Choroid plexus epithelial cell (primary cell): ENCODE results near the gene CD200R1L.
"Not testable (repeated sequence)": the region's sequence is repeated elsewhere in the genome, so short reads cannot be mapped to it uniquely, and the experiment has no call there.

ENCODE experiments used
- DNase-seq: peaks from one replicate; pipeline ENCODE4 v3.0.0-alpha.2; 2010; ENCODE audit warnings: low read depth
- H3K4me3 ChIP-seq: 2 replicates; pipeline ENCODE4 v1.5.1; 2011; ENCODE audit warnings: low read depth, mild to moderate bottlenecking, control low read depth, low read length, moderate library complexity
- TF ChIP-seq, protein P1 (sequence below): conservative IDR thresholded peaks from 2 replicates; pipeline ENCODE4 v1.5.1; 2011; ENCODE audit warnings: low read depth, mild to moderate bottlenecking, control low read depth, inconsistent platforms, low read length, moderate library complexity

Gene CD200R1L

DNA sequence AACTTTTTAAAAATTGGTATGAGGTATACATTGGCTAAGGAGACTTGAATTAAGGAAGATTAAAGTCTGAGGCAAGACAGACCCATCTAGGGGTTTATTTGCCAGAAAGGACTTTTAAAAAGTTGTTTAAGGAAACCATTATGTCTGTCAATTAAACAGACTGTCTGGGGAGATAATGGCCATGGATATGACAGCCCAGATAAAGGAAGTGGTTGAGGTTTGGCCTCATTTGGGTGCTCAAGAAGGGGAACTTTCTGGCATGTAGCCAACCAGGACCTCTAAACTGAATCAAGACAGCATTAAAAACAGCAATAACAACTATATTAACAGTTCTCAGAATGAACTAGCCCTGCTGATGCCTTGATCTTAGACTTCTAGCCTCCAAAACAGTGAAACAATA is 9.9 kb upstream of the CD200R1L start:
- no peak for DNase-seq
- TF ChIP-seq, protein P1, sequence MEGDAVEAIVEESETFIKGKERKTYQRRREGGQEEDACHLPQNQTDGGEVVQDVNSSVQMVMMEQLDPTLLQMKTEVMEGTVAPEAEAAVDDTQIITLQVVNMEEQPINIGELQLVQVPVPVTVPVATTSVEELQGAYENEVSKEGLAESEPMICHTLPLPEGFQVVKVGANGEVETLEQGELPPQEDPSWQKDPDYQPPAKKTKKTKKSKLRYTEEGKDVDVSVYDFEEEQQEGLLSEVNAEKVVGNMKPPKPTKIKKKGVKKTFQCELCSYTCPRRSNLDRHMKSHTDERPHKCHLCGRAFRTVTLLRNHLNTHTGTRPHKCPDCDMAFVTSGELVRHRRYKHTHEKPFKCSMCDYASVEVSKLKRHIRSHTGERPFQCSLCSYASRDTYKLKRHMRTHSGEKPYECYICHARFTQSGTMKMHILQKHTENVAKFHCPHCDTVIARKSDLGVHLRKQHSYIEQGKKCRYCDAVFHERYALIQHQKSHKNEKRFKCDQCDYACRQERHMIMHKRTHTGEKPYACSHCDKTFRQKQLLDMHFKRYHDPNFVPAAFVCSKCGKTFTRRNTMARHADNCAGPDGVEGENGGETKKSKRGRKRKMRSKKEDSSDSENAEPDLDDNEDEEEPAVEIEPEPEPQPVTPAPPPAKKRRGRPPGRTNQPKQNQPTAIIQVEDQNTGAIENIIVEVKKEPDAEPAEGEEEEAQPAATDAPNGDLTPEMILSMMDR = no peak
- no peak overlapping the region for H3K4me3 ChIP-seq

DNA sequence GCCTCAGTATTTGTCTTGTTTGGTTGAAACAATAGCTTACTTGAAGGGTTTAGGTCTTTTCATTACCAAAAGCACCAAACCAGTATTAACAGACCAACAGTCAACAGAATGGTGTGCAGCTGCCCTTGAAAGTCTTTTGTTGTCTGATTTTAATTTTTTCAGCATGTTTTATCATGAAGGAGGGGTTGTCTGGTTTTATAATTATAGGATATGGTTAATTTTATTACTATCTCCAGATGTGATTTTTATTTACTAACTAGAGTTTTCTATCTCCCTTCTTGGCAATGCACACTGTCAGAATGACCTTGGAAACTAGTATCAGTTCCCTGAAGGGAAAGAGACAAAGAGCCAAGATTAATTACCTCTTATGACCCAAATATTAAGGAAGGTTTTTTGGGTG is 9.2 kb upstream of the CD200R1L start:
- TF ChIP-seq, protein P1 = no peak
- H3K4me3 ChIP-seq = no peak overlapping the region
- DNase-seq = no peak

DNA sequence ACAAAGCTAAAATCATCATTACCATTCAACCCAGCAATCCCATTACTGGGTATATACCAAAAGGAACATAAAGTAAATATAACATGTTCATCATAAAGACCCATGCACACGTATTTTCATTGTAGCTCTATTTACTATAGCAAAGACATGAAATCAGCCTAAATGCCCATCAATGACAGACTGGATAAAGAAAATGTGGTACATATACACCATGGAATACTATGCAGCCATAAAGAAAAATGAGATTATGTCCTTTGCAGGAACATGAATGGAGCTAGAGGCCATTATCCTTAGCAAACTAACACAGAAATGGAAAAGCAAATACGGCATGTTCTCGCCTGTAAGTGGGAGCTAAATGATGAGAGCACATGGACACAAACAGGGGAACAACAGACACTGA is 8.4 kb upstream of the CD200R1L start:
- not testable (repeated sequence) for DNase-seq, H3K4me3 ChIP-seq

DNA sequence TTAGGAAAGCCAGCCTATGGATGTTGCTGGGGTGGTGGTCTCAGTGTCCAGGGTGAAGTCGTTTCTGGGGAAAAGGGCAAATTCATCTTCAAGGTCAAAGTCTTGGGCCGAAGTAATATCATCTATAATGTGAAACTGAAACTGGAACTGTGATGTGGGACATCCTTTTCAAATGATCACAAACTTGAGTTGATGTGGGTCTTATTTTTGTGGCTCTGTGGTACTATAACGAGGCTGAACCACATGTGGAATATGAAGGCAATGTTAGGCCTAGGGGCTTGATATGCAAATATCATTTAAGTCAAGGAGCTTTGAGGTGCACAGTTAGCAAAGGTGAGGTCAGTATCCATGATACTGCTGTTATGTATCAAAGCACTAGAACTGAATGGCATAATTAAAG is 1.5 kb upstream of the CD200R1L start:
- no peak overlapping the region for H3K4me3 ChIP-seq
- TF ChIP-seq, protein P1 = no peak
- DNase-seq = no peak

DNA sequence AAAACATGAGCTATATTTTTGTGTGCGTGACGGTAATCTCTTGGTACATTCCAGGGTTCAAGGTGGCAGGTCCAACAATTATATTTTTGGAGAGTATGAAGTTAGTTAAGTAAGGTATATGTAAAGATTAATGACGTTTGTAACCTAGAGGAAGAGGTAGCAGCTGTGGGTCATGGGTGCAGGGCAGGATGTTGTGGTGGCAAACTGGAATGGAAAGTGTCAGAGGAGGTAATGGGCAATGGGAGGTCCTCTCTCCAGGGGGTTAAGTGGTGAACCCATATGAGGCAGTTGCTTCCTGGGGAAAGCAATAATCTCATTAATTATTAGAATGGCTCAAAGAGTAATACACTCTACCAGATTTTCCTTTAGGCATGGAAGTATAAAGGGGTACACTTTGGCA is 1.0 kb upstream of the CD200R1L start:
- TF ChIP-seq, protein P1 = no peak
- no peak overlapping the region for H3K4me3 ChIP-seq

DNA sequence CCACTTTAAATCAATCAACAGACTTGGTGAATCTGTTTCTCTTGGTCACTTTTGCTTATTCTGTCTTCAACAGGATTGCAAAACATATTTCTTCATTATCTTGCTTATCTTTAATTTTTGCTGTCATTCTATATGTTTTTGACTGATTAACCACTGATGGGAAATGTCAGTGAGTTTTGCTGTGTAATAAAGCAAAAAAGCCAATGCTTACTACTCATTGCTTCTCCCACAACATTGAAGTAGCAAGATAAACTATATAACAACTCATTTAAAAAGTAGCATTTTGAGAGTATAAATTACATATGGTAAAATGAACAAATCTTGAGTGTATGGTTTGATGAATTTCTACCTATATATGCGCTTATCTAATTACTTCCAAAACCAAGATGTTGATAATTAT is 892 bp downstream of the CD200R1L start:
- no peak for DNase-seq
- TF ChIP-seq, protein P1 = no peak
- no peak overlapping the region for H3K4me3 ChIP-seq

More for the DNA sequence above, 1.0 kb upstream of the CD200R1L start:
- DNase-seq = no peak

DNA sequence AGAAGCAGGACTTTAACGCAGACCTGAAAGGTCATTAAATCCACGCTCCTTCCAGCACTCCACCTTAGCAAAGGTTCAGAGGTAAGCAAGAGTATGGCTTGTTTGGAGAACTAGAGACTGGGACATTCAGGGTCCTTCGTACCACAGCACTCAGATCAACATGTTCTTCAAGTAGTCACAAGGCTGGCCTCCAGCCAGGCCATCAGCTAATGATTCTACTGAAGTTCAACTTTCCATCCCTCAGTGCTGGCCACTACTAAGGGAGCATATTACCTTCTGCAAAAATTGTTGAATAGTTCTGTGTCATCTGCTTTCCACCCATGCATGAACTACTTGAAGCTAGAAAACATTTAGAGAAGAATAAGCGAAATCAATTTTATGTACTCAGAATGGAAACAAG is 17.6 kb downstream of the CD200R1L start:
- no peak overlapping the region for H3K4me3 ChIP-seq
- DNase-seq = no peak
- TF ChIP-seq, protein P1 = no peak
